ENCODE data around the gene UVRAG. TPM values are rescaled to one million over a fixed set of nuclear protein-coding genes. Genes with fewer than 3 reads are reported as not detected.

UVRAG gene
- total RNA-seq, 1 experiment from 2014 or later: 52.7 TPM

GRCh38 chr11:76008474-76008873 is 193.5 kb downstream of the UVRAG start:
- no peak overlapping the region for H3K9ac ChIP-seq (ENCODE audit: low read length)
- no peaks in the 10 kb centered on the region for H3K27me3 ChIP-seq (ENCODE audit: low read length)
- no peak for DNase-seq
- H3K4me3 ChIP-seq (ENCODE audit: low read length): no peak overlapping the region
- H3K27ac ChIP-seq (ENCODE audit: low read length): no peak overlapping the region
- H4K20me1 ChIP-seq (ENCODE audit: insufficient read depth, low read depth, low read length): no peaks in the 10 kb centered on the region
- H3K4me1 ChIP-seq (ENCODE audit: low read length): peaks cover 5% of the 10 kb centered on the region; the same call in 1 of the 2 replicates
- no peak overlapping the region for H3K4me2 ChIP-seq (ENCODE audit: low read depth, low read length, poor library complexity, severe bottlenecking)
- H3K9me3 ChIP-seq (ENCODE audit: low read length): no peaks in the 10 kb centered on the region
- H3K36me3 ChIP-seq (ENCODE audit: insufficient read depth, low read length): peaks cover 31% of the 10 kb centered on the region
- H3K9me2 ChIP-seq (replicated peaks; ENCODE audit: insufficient read depth, low read length): no peaks in the 10 kb centered on the region
- H2AFZ ChIP-seq (ENCODE audit: low read length): no peak overlapping the region
- peaks cover 22% of the 10 kb centered on the region for H3K79me2 ChIP-seq (ENCODE audit: low read length)

- H3K79me2 ChIP-seq (ENCODE audit: low read length): peaks cover 31% of the 10 kb centered on the region
- peaks cover 19% of the 10 kb centered on the region; the same call in 1 of the 2 replicates for H3K36me3 ChIP-seq (ENCODE audit: insufficient read depth, low read length)
- DNase-seq: no peak
- H3K27ac ChIP-seq (ENCODE audit: low read length): no peak overlapping the region
- no peak overlapping the region for H3K4me3 ChIP-seq (ENCODE audit: low read length)
- H4K20me1 ChIP-seq (ENCODE audit: insufficient read depth, low read depth, low read length): no peaks in the 10 kb centered on the region
- H2AFZ ChIP-seq (ENCODE audit: low read length): no peak overlapping the region
- H3K4me2 ChIP-seq (ENCODE audit: low read depth, low read length, poor library complexity, severe bottlenecking): no peak overlapping the region
- H3K9me3 ChIP-seq (ENCODE audit: low read length): no peaks in the 10 kb centered on the region
- H3K9me2 ChIP-seq (replicated peaks; ENCODE audit: insufficient read depth, low read length): no peaks in the 10 kb centered on the region
- H3K4me1 ChIP-seq (ENCODE audit: low read length): peaks cover 5% of the 10 kb centered on the region; the same call in 1 of the 2 replicates
- no peak overlapping the region for H3K9ac ChIP-seq (ENCODE audit: low read length)
- no peaks in the 10 kb centered on the region for H3K27me3 ChIP-seq (ENCODE audit: low read length)
Observed at GRCh38 chr11:76010051-76010450, 195.0 kb downstream of the UVRAG start.

- Histone ChIP-seq H3K27ac (ENCODE audit: low read length) (no peak overlapping the region), H3K36me3 (ENCODE audit: insufficient read depth, low read length) (peaks cover 31% of the 10 kb centered on the region), H3K79me2 (ENCODE audit: low read length) (peaks cover 38% of the 10 kb centered on the region)
Observed at GRCh38 chr11:76013526-76013925, 198.5 kb downstream of the UVRAG start.

GRCh38 chr11:76023236-76024068 is 208.4 kb downstream of the UVRAG start:
- no peaks in the 10 kb centered on the region for H3K4me1 ChIP-seq (ENCODE audit: low read length)
- H3K9me3 ChIP-seq (ENCODE audit: low read length): no peaks in the 10 kb centered on the region
- no peak overlapping the region for H3K4me3 ChIP-seq (ENCODE audit: low read length)
- H3K9me2 ChIP-seq (replicated peaks; ENCODE audit: insufficient read depth, low read length): no peaks in the 10 kb centered on the region
- H3K27me3 ChIP-seq (ENCODE audit: low read length): no peaks in the 10 kb centered on the region
- H4K20me1 ChIP-seq (ENCODE audit: insufficient read depth, low read depth, low read length): no peaks in the 10 kb centered on the region
- peaks cover 71% of the 10 kb centered on the region for H3K79me2 ChIP-seq (ENCODE audit: low read length)
- H3K27ac ChIP-seq (ENCODE audit: low read length): no peak overlapping the region
- no peak overlapping the region for H3K4me2 ChIP-seq (ENCODE audit: low read depth, low read length, poor library complexity, severe bottlenecking)
- H2AFZ ChIP-seq (ENCODE audit: low read length): no peak overlapping the region
- no peak for DNase-seq
- no peak overlapping the region for H3K9ac ChIP-seq (ENCODE audit: low read length)
- H3K36me3 ChIP-seq (ENCODE audit: insufficient read depth, low read length): peaks cover 10% of the 10 kb centered on the region

More at GRCh38 chr11:76013526-76013925, 198.5 kb downstream of the UVRAG start:
- no peaks in the 10 kb centered on the region for H3K4me1 ChIP-seq (ENCODE audit: low read length)
- H3K27me3 ChIP-seq (ENCODE audit: low read length): no peaks in the 10 kb centered on the region
- H3K9me3 ChIP-seq (ENCODE audit: low read length): no peaks in the 10 kb centered on the region
- H3K4me3 ChIP-seq (ENCODE audit: low read length): no peak overlapping the region
- no peak overlapping the region for H3K4me2 ChIP-seq (ENCODE audit: low read depth, low read length, poor library complexity, severe bottlenecking)
- DNase-seq: no peak
- H2AFZ ChIP-seq (ENCODE audit: low read length): no peak overlapping the region
- H3K9me2 ChIP-seq (replicated peaks; ENCODE audit: insufficient read depth, low read length): no peaks in the 10 kb centered on the region
- H3K9ac ChIP-seq (ENCODE audit: low read length): no peak overlapping the region
- H4K20me1 ChIP-seq (ENCODE audit: insufficient read depth, low read depth, low read length): no peaks in the 10 kb centered on the region

GRCh38 chr11:76025068-76025467 is 210.1 kb downstream of the UVRAG start:
- no peaks in the 10 kb centered on the region for H3K9me3 ChIP-seq (ENCODE audit: low read length)

GRCh38 chr11:76025817-76026216 is 210.8 kb downstream of the UVRAG start:
- Histone ChIP-seq H4K20me1 (ENCODE audit: insufficient read depth, low read depth, low read length) (no peaks in the 10 kb centered on the region), H3K9me3 (ENCODE audit: low read length) (no peaks in the 10 kb centered on the region), H3K79me2 (ENCODE audit: low read length) (peaks cover 69% of the 10 kb centered on the region), H3K4me3 (ENCODE audit: low read length) (no peak overlapping the region), H3K27ac (ENCODE audit: low read length) (no peak overlapping the region), H3K36me3 (ENCODE audit: insufficient read depth, low read length) (peaks cover 14% of the 10 kb centered on the region; the same call in 1 of the 2 replicates), H3K9me2 (replicated peaks; ENCODE audit: insufficient read depth, low read length) (no peaks in the 10 kb centered on the region), H3K9ac (ENCODE audit: low read length) (no peak overlapping the region), H3K4me1 (ENCODE audit: low read length) (peaks cover 13% of the 10 kb centered on the region), H3K4me2 (ENCODE audit: low read depth, low read length, poor library complexity, severe bottlenecking) (no peak overlapping the region), H3K27me3 (ENCODE audit: low read length) (no peaks in the 10 kb centered on the region), H2AFZ (ENCODE audit: low read length) (no peak overlapping the region)
- no peak for DNase-seq

More at GRCh38 chr11:76025068-76025467, 210.1 kb downstream of the UVRAG start:
- no peak for DNase-seq
- Histone ChIP-seq H3K36me3 (ENCODE audit: insufficient read depth, low read length) (peaks cover 14% of the 10 kb centered on the region; the same call in 1 of the 2 replicates), H3K9me2 (replicated peaks; ENCODE audit: insufficient read depth, low read length) (no peaks in the 10 kb centered on the region), H3K79me2 (ENCODE audit: low read length) (peaks cover 63% of the 10 kb centered on the region), H2AFZ (ENCODE audit: low read length) (no peak overlapping the region), H3K9ac (ENCODE audit: low read length) (no peak overlapping the region), H4K20me1 (ENCODE audit: insufficient read depth, low read depth, low read length) (no peaks in the 10 kb centered on the region), H3K4me3 (ENCODE audit: low read length) (no peak overlapping the region), H3K4me2 (ENCODE audit: low read depth, low read length, poor library complexity, severe bottlenecking) (no peak overlapping the region), H3K4me1 (ENCODE audit: low read length) (peaks cover 6% of the 10 kb centered on the region), H3K27ac (ENCODE audit: low read length) (no peak overlapping the region), H3K27me3 (ENCODE audit: low read length) (no peaks in the 10 kb centered on the region)

GRCh38 chr11:76026281-76026680 is 211.3 kb downstream of the UVRAG start:
- H3K36me3 ChIP-seq (ENCODE audit: insufficient read depth, low read length): peaks cover 14% of the 10 kb centered on the region; the same call in 1 of the 2 replicates
- H2AFZ ChIP-seq (ENCODE audit: low read length): no peak overlapping the region
- no peaks in the 10 kb centered on the region for H3K9me3 ChIP-seq (ENCODE audit: low read length)
- no peak overlapping the region for H3K9ac ChIP-seq (ENCODE audit: low read length)
- peaks cover 18% of the 10 kb centered on the region for H3K4me1 ChIP-seq (ENCODE audit: low read length)
- DNase-seq: no peak
- H3K9me2 ChIP-seq (replicated peaks; ENCODE audit: insufficient read depth, low read length): no peaks in the 10 kb centered on the region
- H4K20me1 ChIP-seq (ENCODE audit: insufficient read depth, low read depth, low read length): no peaks in the 10 kb centered on the region
- no peak overlapping the region for H3K27ac ChIP-seq (ENCODE audit: low read length)
- H3K79me2 ChIP-seq (ENCODE audit: low read length): peaks cover 69% of the 10 kb centered on the region
- no peak overlapping the region for H3K4me2 ChIP-seq (ENCODE audit: low read depth, low read length, poor library complexity, severe bottlenecking)
- no peaks in the 10 kb centered on the region for H3K27me3 ChIP-seq (ENCODE audit: low read length)
- H3K4me3 ChIP-seq (ENCODE audit: low read length): no peak overlapping the region

GRCh38 chr11:76026862-76027261 is 211.9 kb downstream of the UVRAG start:
- no peak for DNase-seq

More at GRCh38 chr11:76026862-76027261, 211.9 kb downstream of the UVRAG start:
- Histone ChIP-seq H3K9me3 (ENCODE audit: low read length) (no peaks in the 10 kb centered on the region), H3K36me3 (ENCODE audit: insufficient read depth, low read length) (peaks cover 8% of the 10 kb centered on the region; the same call in 1 of the 2 replicates), H3K79me2 (ENCODE audit: low read length) (peaks cover 65% of the 10 kb centered on the region), H3K27ac (ENCODE audit: low read length) (no peak overlapping the region), H3K4me2 (ENCODE audit: low read depth, low read length, poor library complexity, severe bottlenecking) (no peak overlapping the region), H3K27me3 (ENCODE audit: low read length) (no peaks in the 10 kb centered on the region), H3K4me3 (ENCODE audit: low read length) (no peak overlapping the region), H3K9ac (ENCODE audit: low read length) (no peak overlapping the region), H2AFZ (ENCODE audit: low read length) (no peak overlapping the region), H4K20me1 (ENCODE audit: insufficient read depth, low read depth, low read length) (no peaks in the 10 kb centered on the region), H3K9me2 (replicated peaks; ENCODE audit: insufficient read depth, low read length) (no peaks in the 10 kb centered on the region), H3K4me1 (ENCODE audit: low read length) (peaks cover 20% of the 10 kb centered on the region)
